ENCODE results near the gene MST1.
"Not testable (repeated sequence)": the region's sequence is repeated elsewhere in the genome, so short reads cannot be mapped to it uniquely, and the experiment has no call there.

MST1 gene

GRCh38 chr3:49700453-49701128 is 11.3 kb upstream of the MST1 start:
- no peak for DNase-seq

- DNase-seq: no peak
These were observed 10.7 kb upstream of the MST1 start for GRCh38 chr3:49700014-49700413.

GRCh38 chr3:49699281-49699979 is 10.2 kb upstream of the MST1 start:
- DNase-seq: no peak

GRCh38 chr3:49695350-49696015 is 6.2 kb upstream of the MST1 start:
- not testable (repeated sequence) for DNase-seq

GRCh38 chr3:49694409-49695070 is 5.3 kb upstream of the MST1 start:
- DNase-seq: not testable (repeated sequence)

- DNase-seq: not testable (repeated sequence)
These were observed 2.2 kb upstream of the MST1 start for GRCh38 chr3:49691481-49691880.

GRCh38 chr3:49690856-49691255 is 1.6 kb upstream of the MST1 start:
- DNase-seq: not testable (repeated sequence)

- DNase-seq: not testable (repeated sequence)
These were observed 792 bp upstream of the MST1 start for GRCh38 chr3:49689908-49690624.

- not testable (repeated sequence) for DNase-seq
These were observed 782 bp downstream of the MST1 start for GRCh38 chr3:49688338-49689045.

- DNase-seq: not testable (repeated sequence)
These were observed 1.9 kb downstream of the MST1 start for GRCh38 chr3:49687424-49687795.

- DNase-seq: not testable (repeated sequence)
These were observed 2.4 kb downstream of the MST1 start for GRCh38 chr3:49686769-49687423.

- DNase-seq: not testable (repeated sequence)
These were observed 2.9 kb downstream of the MST1 start for GRCh38 chr3:49686346-49686745.

- DNase-seq: not testable (repeated sequence)
These were observed 3.4 kb downstream of the MST1 start for GRCh38 chr3:49685846-49686245.

- DNase-seq: not testable (repeated sequence)
These were observed 4.2 kb downstream of the MST1 start for GRCh38 chr3:49685103-49685502.

GRCh38 chr3:49684453-49684852 is 4.8 kb downstream of the MST1 start:
- not testable (repeated sequence) for DNase-seq

- DNase-seq: no peak
These were observed 6.1 kb downstream of the MST1 start for GRCh38 chr3:49683162-49683561.

- no peak for DNase-seq
These were observed 7.7 kb downstream of the MST1 start for GRCh38 chr3:49681543-49681942.

- no peak for DNase-seq
These were observed 8.1 kb downstream of the MST1 start for GRCh38 chr3:49681232-49681522.

GRCh38 chr3:49680493-49681231 is 8.6 kb downstream of the MST1 start:
- no peak for DNase-seq

- no peak for DNase-seq
These were observed 13.4 kb downstream of the MST1 start for GRCh38 chr3:49675912-49676311.

- DNase-seq: no peak
These were observed 14.7 kb downstream of the MST1 start for GRCh38 chr3:49674497-49674983.

Data from SIG-M5 (cell line).